Measurements from ENCODE around the gene IQCE. TPM values are rescaled to one million over a fixed set of nuclear protein-coding genes. Genes with fewer than 3 reads are reported as not detected.

IQCE gene
- total RNA-seq, 4 donors from 2014 or later = 16.8 to 46.9 (median 26.9) TPM

DNA sequence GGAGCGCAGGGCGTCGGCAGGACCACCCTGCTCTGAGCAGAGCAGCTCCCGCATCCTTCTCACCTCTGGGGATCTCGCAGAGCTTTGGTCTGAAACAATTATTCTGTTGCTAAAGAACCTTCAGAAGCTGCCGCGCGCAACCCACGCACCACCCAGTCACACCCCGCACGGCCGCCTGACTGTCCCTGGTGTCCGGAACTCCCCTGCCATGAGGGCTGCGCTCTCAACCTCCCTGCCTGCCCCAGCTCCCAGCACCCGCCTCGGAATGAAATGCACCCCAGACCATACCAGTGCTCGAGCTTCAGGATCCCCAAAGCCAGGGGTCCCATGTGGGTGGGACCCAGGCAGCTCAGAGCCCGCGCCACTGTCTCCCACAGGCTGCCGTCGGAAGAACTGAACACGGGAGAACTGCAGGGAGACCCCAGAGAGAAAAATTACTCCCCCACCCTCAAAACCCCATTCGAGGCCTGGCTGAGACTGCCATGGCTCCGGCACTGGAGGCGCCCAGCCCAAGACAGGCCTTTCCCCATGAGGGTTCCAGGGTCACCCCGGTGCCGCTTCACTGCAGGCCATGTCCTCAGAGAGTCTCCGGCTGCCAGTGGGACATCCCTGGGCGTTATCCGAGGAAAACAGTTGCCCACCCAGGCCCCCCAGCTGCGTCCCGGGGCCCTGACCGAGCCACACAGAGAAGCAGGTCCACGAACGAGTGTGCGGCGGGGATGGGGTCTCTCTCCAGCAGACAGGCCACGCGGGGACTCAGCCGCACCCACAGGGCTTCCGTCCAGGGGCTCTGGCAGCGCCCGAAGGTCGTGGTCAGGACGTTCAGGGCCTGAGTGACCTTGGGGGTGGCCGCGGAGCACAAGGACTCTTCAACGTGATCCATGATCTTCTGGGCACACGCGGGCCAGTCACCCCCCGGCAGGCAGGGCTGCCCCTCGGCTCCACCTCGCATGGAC is 15.6 kb upstream of the IQCE start:
- no peaks in the 10 kb centered on the region for H3K4me1 ChIP-seq
- H3K36me3 ChIP-seq = peaks cover 6 to 100% (median 26%) of the 10 kb centered on the region in 3 donors
- TF ChIP-seq EP300 (IDR thresholded peaks at IDR 0.05) (no peak), POLR2A (IDR thresholded peaks at IDR 0.05) (no peak)
- TF ChIP-seq, protein P1, sequence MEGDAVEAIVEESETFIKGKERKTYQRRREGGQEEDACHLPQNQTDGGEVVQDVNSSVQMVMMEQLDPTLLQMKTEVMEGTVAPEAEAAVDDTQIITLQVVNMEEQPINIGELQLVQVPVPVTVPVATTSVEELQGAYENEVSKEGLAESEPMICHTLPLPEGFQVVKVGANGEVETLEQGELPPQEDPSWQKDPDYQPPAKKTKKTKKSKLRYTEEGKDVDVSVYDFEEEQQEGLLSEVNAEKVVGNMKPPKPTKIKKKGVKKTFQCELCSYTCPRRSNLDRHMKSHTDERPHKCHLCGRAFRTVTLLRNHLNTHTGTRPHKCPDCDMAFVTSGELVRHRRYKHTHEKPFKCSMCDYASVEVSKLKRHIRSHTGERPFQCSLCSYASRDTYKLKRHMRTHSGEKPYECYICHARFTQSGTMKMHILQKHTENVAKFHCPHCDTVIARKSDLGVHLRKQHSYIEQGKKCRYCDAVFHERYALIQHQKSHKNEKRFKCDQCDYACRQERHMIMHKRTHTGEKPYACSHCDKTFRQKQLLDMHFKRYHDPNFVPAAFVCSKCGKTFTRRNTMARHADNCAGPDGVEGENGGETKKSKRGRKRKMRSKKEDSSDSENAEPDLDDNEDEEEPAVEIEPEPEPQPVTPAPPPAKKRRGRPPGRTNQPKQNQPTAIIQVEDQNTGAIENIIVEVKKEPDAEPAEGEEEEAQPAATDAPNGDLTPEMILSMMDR (IDR thresholded peaks at IDR 0.05) = no peak
- DNase-seq (ENCODE audit: low spot score in 2 of 2) = no peak
- WGBS, 2 donors = 88 to 89% methylated on average over 27 to 44 of the region's 53 CpGs
- no peaks in the 10 kb centered on the region for H3K27me3 ChIP-seq
- no peaks in the 10 kb centered on the region for H3K9me3 ChIP-seq
- no peak overlapping the region for H3K4me3 ChIP-seq
- H3K27ac ChIP-seq = no peak overlapping the region

DNA sequence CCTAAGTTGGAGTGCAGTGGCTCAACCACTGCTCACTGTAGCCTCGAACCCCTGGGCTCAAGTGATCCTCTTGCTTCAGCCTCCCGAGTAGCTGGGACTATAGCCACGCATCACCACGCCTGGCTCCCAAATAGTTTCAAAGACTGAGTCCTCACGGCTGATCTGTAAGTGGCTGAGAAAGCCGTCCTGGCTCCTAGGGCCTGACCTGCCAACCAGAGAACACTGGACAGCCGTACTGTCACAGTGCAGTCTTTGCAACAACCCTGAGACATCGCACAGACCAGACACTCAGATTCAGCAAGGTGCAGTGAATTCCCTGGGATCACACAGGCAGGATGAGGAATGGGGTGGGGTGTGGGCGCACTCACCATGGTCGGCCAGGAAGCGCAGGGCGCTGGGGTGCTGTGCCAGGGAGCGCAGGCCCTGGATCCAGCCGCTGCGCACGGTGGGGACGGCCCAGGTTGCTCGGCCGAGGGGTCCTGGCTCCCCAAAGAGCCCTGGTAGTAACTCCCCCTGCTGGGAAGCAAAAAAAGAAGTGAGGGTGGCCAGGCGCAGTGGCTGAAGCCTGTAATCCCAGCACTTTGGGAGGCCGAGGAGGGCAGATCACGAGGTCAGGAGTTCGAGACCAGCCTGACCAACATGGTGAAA is 14.1 kb upstream of the IQCE start:
- no peak for DNase-seq (ENCODE audit: low spot score in 2 of 2)
- H3K4me1 ChIP-seq = no peaks in the 10 kb centered on the region
- H3K27me3 ChIP-seq = no peaks in the 10 kb centered on the region
- 85 to 89% methylated on average over 22 to 23 of the region's 23 CpGs for WGBS, 2 donors
- H3K4me3 ChIP-seq = no peak overlapping the region
- no peak overlapping the region for H3K27ac ChIP-seq
- H3K36me3 ChIP-seq = peaks cover 6 to 99% (median 30%) of the 10 kb centered on the region in 3 donors
- TF ChIP-seq, protein P1 (IDR thresholded peaks at IDR 0.05) = no peak
- TF ChIP-seq POLR2A (IDR thresholded peaks at IDR 0.05) (no peak), EP300 (IDR thresholded peaks at IDR 0.05) (no peak)
- H3K9me3 ChIP-seq = no peaks in the 10 kb centered on the region

DNA sequence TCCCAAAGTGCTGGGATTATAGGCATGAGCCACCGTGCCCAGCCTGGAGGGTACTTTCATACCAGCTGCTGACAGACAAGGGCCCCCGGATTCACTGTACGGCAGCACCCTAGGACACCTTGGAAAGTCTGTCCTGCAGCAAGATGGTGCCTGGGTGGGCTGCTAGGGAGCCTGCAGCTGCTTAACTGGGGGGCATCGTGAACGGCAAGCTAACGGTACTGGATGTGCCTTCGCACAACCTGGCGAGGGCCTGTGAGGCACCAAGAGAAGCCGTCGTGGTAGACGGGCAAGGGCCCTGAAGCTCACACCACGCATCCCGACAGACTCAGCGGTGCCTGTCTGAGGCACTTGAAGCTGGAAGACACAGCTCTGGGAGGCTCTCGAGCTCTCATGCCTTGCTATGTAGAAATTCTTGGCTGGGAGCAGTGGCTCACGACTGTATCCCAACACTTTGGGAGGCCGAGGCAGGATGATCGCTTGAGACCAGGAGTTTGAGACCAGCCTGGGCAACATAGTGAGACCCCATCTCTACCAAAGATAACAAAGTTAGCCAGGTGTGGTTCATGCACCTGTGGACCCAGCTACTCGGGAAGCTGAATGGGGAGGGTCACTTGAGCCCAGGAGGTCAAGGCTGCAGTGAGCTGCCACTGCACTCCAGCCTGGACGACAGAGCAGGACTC is 12.9 kb upstream of the IQCE start:
- H3K27ac ChIP-seq = no peak overlapping the region
- 93 to 95% methylated on average over 17 to 20 of the region's 20 CpGs for WGBS, 2 donors
- TF ChIP-seq EP300 (IDR thresholded peaks at IDR 0.05) (no peak), POLR2A (IDR thresholded peaks at IDR 0.05) (no peak)
- TF ChIP-seq, protein P1 (IDR thresholded peaks at IDR 0.05) = no peak
- H3K9me3 ChIP-seq = no peaks in the 10 kb centered on the region
- DNase-seq (ENCODE audit: low spot score in 2 of 2) = no peak
- H3K4me1 ChIP-seq = no peaks in the 10 kb centered on the region
- H3K27me3 ChIP-seq = no peaks in the 10 kb centered on the region
- no peak overlapping the region for H3K4me3 ChIP-seq
- peaks cover 6 to 92% (median 29%) of the 10 kb centered on the region in 3 donors for H3K36me3 ChIP-seq

- H3K27me3 ChIP-seq = no peaks in the 10 kb centered on the region
- TF ChIP-seq POLR2A (IDR thresholded peaks at IDR 0.05) (no peak), EP300 (IDR thresholded peaks at IDR 0.05) (no peak)
- TF ChIP-seq, protein P1 (IDR thresholded peaks at IDR 0.05) = no peak
- DNase-seq (ENCODE audit: low spot score in 2 of 2) = no peak
- no peak overlapping the region for H3K4me3 ChIP-seq
- H3K27ac ChIP-seq = no peak overlapping the region
- peaks cover 4 to 81% (median 24%) of the 10 kb centered on the region in 3 donors for H3K36me3 ChIP-seq
- WGBS, 2 donors = 92 to 93% methylated on average over 31 of the region's 31 CpGs
- no peaks in the 10 kb centered on the region for H3K9me3 ChIP-seq
- no peaks in the 10 kb centered on the region for H3K4me1 ChIP-seq
Observed at GRCh38 chr7:2546776-2547586, 11.8 kb upstream of the IQCE start.
